ENCODE data around the gene COL21A1. TPM values are rescaled to one million over a fixed set of nuclear protein-coding genes. Genes with fewer than 3 reads are reported as not detected.

Gene COL21A1
- total RNA-seq, 1 experiment from 2014 or later, result not detected

GRCh38 chr6:56046576-56046975 is 200.8 kb downstream of the COL21A1 start:
- H3K9me3 ChIP-seq (ENCODE audit: low read length), result no peaks in the 10 kb centered on the region
- no peak overlapping the region for H3K9ac ChIP-seq (ENCODE audit: low read length)
- H3K27ac ChIP-seq (ENCODE audit: low read length), result no peak overlapping the region
- H2AFZ ChIP-seq (ENCODE audit: low read length), result no peak overlapping the region
- H3K4me1 ChIP-seq (ENCODE audit: low read length), result peaks cover 15% of the 10 kb centered on the region
- no peak overlapping the region for H3K4me2 ChIP-seq (ENCODE audit: low read depth, low read length, poor library complexity, severe bottlenecking)
- no peaks in the 10 kb centered on the region for H3K36me3 ChIP-seq (ENCODE audit: insufficient read depth, low read length)
- no peak overlapping the region for H3K4me3 ChIP-seq (ENCODE audit: low read length)
- H3K9me2 ChIP-seq (replicated peaks; ENCODE audit: insufficient read depth, low read length), result no peaks in the 10 kb centered on the region
- H4K20me1 ChIP-seq (ENCODE audit: insufficient read depth, low read depth, low read length), result no peaks in the 10 kb centered on the region
- no peaks in the 10 kb centered on the region for H3K79me2 ChIP-seq (ENCODE audit: low read length)
- no peak for DNase-seq
- H3K27me3 ChIP-seq (ENCODE audit: low read length), result no peaks in the 10 kb centered on the region

GRCh38 chr6:56043761-56044160 is 203.6 kb downstream of the COL21A1 start:
- no peaks in the 10 kb centered on the region for H3K36me3 ChIP-seq (ENCODE audit: insufficient read depth, low read length)
- no peaks in the 10 kb centered on the region for H3K9me3 ChIP-seq (ENCODE audit: low read length)
- H3K27me3 ChIP-seq (ENCODE audit: low read length), result no peaks in the 10 kb centered on the region
- DNase-seq, result no peak
- H3K4me2 ChIP-seq (ENCODE audit: low read depth, low read length, poor library complexity, severe bottlenecking), result no peak overlapping the region
- H3K79me2 ChIP-seq (ENCODE audit: low read length), result no peaks in the 10 kb centered on the region
- H3K9ac ChIP-seq (ENCODE audit: low read length), result no peak overlapping the region
- no peak overlapping the region for H3K4me3 ChIP-seq (ENCODE audit: low read length)
- no peaks in the 10 kb centered on the region for H3K9me2 ChIP-seq (replicated peaks; ENCODE audit: insufficient read depth, low read length)
- H3K4me1 ChIP-seq (ENCODE audit: low read length), result no peaks in the 10 kb centered on the region
- H3K27ac ChIP-seq (ENCODE audit: low read length), result no peak overlapping the region
- H2AFZ ChIP-seq (ENCODE audit: low read length), result no peak overlapping the region
- no peaks in the 10 kb centered on the region for H4K20me1 ChIP-seq (ENCODE audit: insufficient read depth, low read depth, low read length)

GRCh38 chr6:56043076-56043475 is 204.3 kb downstream of the COL21A1 start:
- H3K27me3 ChIP-seq (ENCODE audit: low read length), result no peaks in the 10 kb centered on the region
- no peaks in the 10 kb centered on the region for H3K9me3 ChIP-seq (ENCODE audit: low read length)
- H3K4me1 ChIP-seq (ENCODE audit: low read length), result no peaks in the 10 kb centered on the region
- no peaks in the 10 kb centered on the region for H3K79me2 ChIP-seq (ENCODE audit: low read length)
- H4K20me1 ChIP-seq (ENCODE audit: insufficient read depth, low read depth, low read length), result no peaks in the 10 kb centered on the region
- no peak overlapping the region for H3K9ac ChIP-seq (ENCODE audit: low read length)
- H3K36me3 ChIP-seq (ENCODE audit: insufficient read depth, low read length), result no peaks in the 10 kb centered on the region
- no peak overlapping the region for H3K27ac ChIP-seq (ENCODE audit: low read length)
- H3K9me2 ChIP-seq (replicated peaks; ENCODE audit: insufficient read depth, low read length), result no peaks in the 10 kb centered on the region
- no peak overlapping the region for H2AFZ ChIP-seq (ENCODE audit: low read length)
- no peak overlapping the region for H3K4me2 ChIP-seq (ENCODE audit: low read depth, low read length, poor library complexity, severe bottlenecking)
- DNase-seq, result no peak
- no peak overlapping the region for H3K4me3 ChIP-seq (ENCODE audit: low read length)

GRCh38 chr6:56041591-56041990 is 205.8 kb downstream of the COL21A1 start:
- H3K4me2 ChIP-seq (ENCODE audit: low read depth, low read length, poor library complexity, severe bottlenecking), result no peak overlapping the region
- H3K9ac ChIP-seq (ENCODE audit: low read length), result no peak overlapping the region
- no peak overlapping the region for H3K27ac ChIP-seq (ENCODE audit: low read length)
- no peaks in the 10 kb centered on the region for H3K9me3 ChIP-seq (ENCODE audit: low read length)
- H3K79me2 ChIP-seq (ENCODE audit: low read length), result no peaks in the 10 kb centered on the region
- DNase-seq, result no peak
- H3K4me1 ChIP-seq (ENCODE audit: low read length), result no peaks in the 10 kb centered on the region
- no peak overlapping the region for H2AFZ ChIP-seq (ENCODE audit: low read length)
- H3K4me3 ChIP-seq (ENCODE audit: low read length), result no peak overlapping the region
- no peaks in the 10 kb centered on the region for H3K36me3 ChIP-seq (ENCODE audit: insufficient read depth, low read length)
- H3K27me3 ChIP-seq (ENCODE audit: low read length), result no peaks in the 10 kb centered on the region
- no peaks in the 10 kb centered on the region for H4K20me1 ChIP-seq (ENCODE audit: insufficient read depth, low read depth, low read length)
- no peaks in the 10 kb centered on the region for H3K9me2 ChIP-seq (replicated peaks; ENCODE audit: insufficient read depth, low read length)

- Histone ChIP-seq H2AFZ (ENCODE audit: low read length) (no peak overlapping the region), H3K36me3 (ENCODE audit: insufficient read depth, low read length) (no peaks in the 10 kb centered on the region), H3K27ac (ENCODE audit: low read length) (no peak overlapping the region), H3K4me2 (ENCODE audit: low read depth, low read length, poor library complexity, severe bottlenecking) (no peak overlapping the region), H3K79me2 (ENCODE audit: low read length) (no peaks in the 10 kb centered on the region), H3K4me3 (ENCODE audit: low read length) (no peak overlapping the region), H3K4me1 (ENCODE audit: low read length) (no peaks in the 10 kb centered on the region), H4K20me1 (ENCODE audit: insufficient read depth, low read depth, low read length) (no peaks in the 10 kb centered on the region), H3K27me3 (ENCODE audit: low read length) (no peaks in the 10 kb centered on the region), H3K9me3 (ENCODE audit: low read length) (no peaks in the 10 kb centered on the region), H3K9ac (ENCODE audit: low read length) (no peak overlapping the region), H3K9me2 (replicated peaks; ENCODE audit: insufficient read depth, low read length) (no peaks in the 10 kb centered on the region)
- no peak for DNase-seq
Observed at GRCh38 chr6:56040889-56041301, 206.5 kb downstream of the COL21A1 start.

GRCh38 chr6:56040223-56040622 is 207.2 kb downstream of the COL21A1 start:
- Histone ChIP-seq H3K27me3 (ENCODE audit: low read length) (no peaks in the 10 kb centered on the region), H3K27ac (ENCODE audit: low read length) (no peak overlapping the region), H3K9me3 (ENCODE audit: low read length) (no peaks in the 10 kb centered on the region), H3K9ac (ENCODE audit: low read length) (no peak overlapping the region), H2AFZ (ENCODE audit: low read length) (no peak overlapping the region), H4K20me1 (ENCODE audit: insufficient read depth, low read depth, low read length) (no peaks in the 10 kb centered on the region), H3K9me2 (replicated peaks; ENCODE audit: insufficient read depth, low read length) (no peaks in the 10 kb centered on the region), H3K36me3 (ENCODE audit: insufficient read depth, low read length) (no peaks in the 10 kb centered on the region), H3K4me1 (ENCODE audit: low read length) (no peaks in the 10 kb centered on the region), H3K4me2 (ENCODE audit: low read depth, low read length, poor library complexity, severe bottlenecking) (no peak overlapping the region), H3K79me2 (ENCODE audit: low read length) (no peaks in the 10 kb centered on the region), H3K4me3 (ENCODE audit: low read length) (no peak overlapping the region)
- DNase-seq, result no peak

- Histone ChIP-seq H3K9ac (ENCODE audit: low read length) (no peak overlapping the region), H2AFZ (ENCODE audit: low read length) (no peak overlapping the region), H3K36me3 (ENCODE audit: insufficient read depth, low read length) (no peaks in the 10 kb centered on the region), H3K4me2 (ENCODE audit: low read depth, low read length, poor library complexity, severe bottlenecking) (no peak overlapping the region), H3K27ac (ENCODE audit: low read length) (no peak overlapping the region), H3K9me3 (ENCODE audit: low read length) (no peaks in the 10 kb centered on the region), H3K9me2 (replicated peaks; ENCODE audit: insufficient read depth, low read length) (no peaks in the 10 kb centered on the region), H3K27me3 (ENCODE audit: low read length) (no peaks in the 10 kb centered on the region), H4K20me1 (ENCODE audit: insufficient read depth, low read depth, low read length) (no peaks in the 10 kb centered on the region), H3K79me2 (ENCODE audit: low read length) (no peaks in the 10 kb centered on the region), H3K4me3 (ENCODE audit: low read length) (no peak overlapping the region), H3K4me1 (ENCODE audit: low read length) (no peaks in the 10 kb centered on the region)
- no peak for DNase-seq
Observed at GRCh38 chr6:56038764-56039163, 208.6 kb downstream of the COL21A1 start.

- no peak overlapping the region for H2AFZ ChIP-seq (ENCODE audit: low read length)
- no peaks in the 10 kb centered on the region for H3K79me2 ChIP-seq (ENCODE audit: low read length)
- no peaks in the 10 kb centered on the region for H3K4me1 ChIP-seq (ENCODE audit: low read length)
- H3K27me3 ChIP-seq (ENCODE audit: low read length), result no peaks in the 10 kb centered on the region
- DNase-seq, result no peak
- no peaks in the 10 kb centered on the region for H4K20me1 ChIP-seq (ENCODE audit: insufficient read depth, low read depth, low read length)
- H3K36me3 ChIP-seq (ENCODE audit: insufficient read depth, low read length), result no peaks in the 10 kb centered on the region
- H3K27ac ChIP-seq (ENCODE audit: low read length), result no peak overlapping the region
- no peaks in the 10 kb centered on the region for H3K9me3 ChIP-seq (ENCODE audit: low read length)
- H3K4me2 ChIP-seq (ENCODE audit: low read depth, low read length, poor library complexity, severe bottlenecking), result no peak overlapping the region
- no peak overlapping the region for H3K9ac ChIP-seq (ENCODE audit: low read length)
- H3K9me2 ChIP-seq (replicated peaks; ENCODE audit: insufficient read depth, low read length), result no peaks in the 10 kb centered on the region
- H3K4me3 ChIP-seq (ENCODE audit: low read length), result no peak overlapping the region
Observed at GRCh38 chr6:56037601-56038000, 209.8 kb downstream of the COL21A1 start.
